HG02943 (cell line): ENCODE data around the gene PCDHGA9.

ENCODE experiments used
- ATAC-seq: cut with Tn5 transposase; IDR thresholded peaks from one replicate; pipeline ENCODE4 v1.9.1; 2021; ENCODE audit warnings: mild to moderate bottlenecking, low read depth, moderate library complexity; ENCODE audit not compliant: unreplicated experiment

The PCDHGA9 gene

DNA sequence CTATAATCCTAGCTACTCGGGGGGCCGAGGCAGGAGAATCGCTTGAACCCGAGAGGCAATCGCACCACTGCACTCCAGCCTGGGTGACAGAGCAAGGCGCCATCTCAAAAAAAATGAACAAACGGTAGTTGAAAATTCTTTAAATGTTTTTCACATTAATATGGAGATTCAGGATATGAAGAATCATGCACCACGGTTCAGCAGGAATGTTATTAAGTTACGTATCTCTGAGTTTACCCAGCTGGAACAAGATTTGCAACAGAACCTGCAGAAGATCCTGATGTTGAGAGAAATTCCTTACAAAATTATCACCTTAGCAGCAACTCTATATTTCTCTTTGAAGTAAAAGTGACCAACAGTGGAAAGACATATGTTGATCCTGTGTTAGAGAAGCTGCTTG, 37.8 kb downstream of the PCDHGA9 start:
- no peak for ATAC-seq

DNA sequence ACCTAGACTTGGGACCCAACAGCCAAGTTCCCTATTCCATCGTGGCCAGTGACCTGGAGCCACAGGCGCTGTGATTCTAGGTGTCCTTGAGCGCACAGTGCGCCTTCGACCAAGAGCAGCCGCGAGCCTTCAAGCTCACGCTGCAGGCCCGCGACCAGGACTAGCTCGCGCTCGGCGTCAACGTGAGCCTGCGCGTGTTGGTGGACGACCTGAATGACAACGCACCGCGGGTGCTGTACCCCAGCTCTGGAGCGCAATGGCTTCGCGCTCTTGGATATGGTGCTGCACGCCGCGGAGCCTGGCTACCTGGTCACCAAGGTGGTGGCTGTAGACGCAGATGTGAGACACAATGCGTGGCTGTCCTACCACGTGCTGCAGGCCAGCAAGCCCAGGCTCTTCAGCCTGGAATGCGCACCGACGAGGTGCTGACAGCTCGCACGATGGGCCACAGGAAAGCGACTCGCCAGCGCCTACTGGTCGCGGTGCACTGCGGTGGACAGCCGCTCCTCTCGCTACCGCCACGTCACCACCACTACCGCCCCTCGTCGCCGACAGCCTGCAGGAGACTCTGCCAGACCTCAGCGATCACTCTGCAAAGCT, 39.1 kb downstream of the PCDHGA9 start:
- no peak for ATAC-seq
